SIG-M5 (cell line): ENCODE data around the gene ACKR3.

Experiments used
- DNase-seq: peaks from one replicate; lab custom pipeline; 2025; lab: John Stamatoyannopoulos, UW

The ACKR3 gene

GRCh38 chr2:236569573-236569973 is at the start of gene ACKR3:
Gene ACKR3 (plus strand): TSS chr2:236569825. CDS start chr2:236580466, 10,641 bp downstream.
- DNase-seq, result peak; percentile 16

DNA sequence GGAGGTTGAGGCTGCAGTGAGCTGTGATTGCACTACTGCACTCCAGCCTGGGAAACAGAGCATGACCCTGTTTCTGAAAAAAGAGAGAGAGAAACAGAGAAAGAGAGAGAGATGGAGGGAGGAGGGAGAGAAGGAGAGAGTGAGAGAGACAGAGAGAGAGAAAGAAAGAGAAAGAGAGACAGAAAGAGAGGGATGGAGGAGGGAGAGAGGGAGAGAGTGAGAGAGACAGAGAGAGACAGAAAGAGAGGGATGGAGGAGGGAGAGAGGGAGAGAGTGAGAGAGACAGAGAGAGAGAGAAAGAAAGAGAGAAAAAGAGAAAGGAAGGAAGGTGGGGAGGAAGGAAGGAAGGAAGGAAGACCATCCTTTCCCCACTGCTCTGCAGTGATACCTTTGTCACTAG is 48.1 kb upstream of the ACKR3 start:
- DNase-seq, result no peak

DNA sequence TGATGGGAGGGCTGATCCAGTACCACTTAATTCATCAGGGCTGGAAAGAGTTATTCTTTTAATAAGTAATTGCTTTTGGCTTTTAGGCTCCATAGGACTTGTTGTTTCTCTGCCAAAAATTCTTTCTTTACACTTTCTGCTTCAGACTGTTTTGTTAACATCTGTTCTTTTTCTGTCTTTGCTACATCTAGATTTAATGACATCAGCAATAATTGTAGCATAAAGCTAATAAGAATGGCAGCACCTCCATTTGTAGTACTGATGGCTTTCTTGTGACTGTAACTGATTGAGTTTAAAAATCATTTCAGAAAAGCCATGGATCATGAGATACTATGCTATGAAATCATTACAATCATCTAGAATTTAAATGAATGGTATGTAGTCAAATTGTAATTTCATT is 46.4 kb upstream of the ACKR3 start:
- DNase-seq, result no peak

GRCh38 chr2:236525411-236525997 is 44.1 kb upstream of the ACKR3 start:
- no peak for DNase-seq

DNA sequence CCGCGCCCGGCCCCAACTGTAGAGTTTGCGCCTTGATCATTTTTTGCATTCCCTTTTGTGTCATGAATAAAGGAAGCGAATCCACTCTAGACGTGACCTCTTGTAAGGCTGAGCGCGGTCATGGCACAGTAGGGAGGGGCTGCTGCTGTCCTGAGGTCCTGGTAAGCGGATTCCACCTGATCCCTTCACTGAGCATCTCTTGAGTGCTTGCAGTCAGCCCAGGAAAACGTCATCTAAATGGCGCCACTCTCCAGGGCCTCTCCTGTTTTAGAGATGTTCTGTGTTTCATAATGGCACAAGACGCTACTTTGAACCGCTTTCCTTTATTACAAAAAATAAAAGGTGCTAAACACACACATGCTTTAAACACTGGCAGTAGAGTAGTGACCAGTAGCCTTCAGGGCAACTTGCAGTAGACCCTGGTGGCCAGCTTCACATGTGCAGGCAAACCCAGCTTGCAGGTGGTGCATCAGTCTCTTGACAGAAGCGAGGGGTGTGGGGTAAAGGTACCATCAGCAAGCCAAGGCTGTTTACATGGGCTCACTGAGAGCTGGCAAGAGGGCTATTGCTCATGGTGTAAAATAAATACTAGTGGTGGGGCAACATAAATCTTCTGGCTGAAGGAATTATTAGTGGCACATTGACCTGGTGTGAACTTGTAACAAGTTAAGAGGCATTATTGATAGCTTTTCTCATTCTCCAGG is 43.0 kb upstream of the ACKR3 start:
- no peak for DNase-seq

DNA sequence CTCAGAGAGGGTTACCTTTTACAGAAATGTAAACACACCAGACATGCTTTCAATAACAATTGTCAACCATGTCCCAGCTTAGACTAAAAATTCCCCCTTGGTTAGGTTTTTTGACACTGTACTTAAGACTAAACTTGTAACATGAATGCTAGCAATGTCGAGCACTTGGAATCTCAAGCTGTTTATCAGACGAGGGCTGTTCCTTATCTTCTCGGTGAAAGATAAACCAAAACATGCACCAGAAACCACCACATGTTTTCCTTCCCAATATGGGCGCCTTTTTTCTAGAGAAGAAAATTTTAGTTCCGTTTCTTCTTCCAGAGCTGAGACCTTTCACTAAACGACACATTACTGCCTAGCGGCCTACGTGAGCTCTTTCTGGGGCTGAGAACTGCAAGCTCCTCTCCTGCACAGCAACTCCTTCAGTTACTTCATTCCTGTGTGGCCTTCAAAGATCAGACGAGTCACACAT is 42.4 kb upstream of the ACKR3 start:
- DNase-seq, result no peak

DNA sequence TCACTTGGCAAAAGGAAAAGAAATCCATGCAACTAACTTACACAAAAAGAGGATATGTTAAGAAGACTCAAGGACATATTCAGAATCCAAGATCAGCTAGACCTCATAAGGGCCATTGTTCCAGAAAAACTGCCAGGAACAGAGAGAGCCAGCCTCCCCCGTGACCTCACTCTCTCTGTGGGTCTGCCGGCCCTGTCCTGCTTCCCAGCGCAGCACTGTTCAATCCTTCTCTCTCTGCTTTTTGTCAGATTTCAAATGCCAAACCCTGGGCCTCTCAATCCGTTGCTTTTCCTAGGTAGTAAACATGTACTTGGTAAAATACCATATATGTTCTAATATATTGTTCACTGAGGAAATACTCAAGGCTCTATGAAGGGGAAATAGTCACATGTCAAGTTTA is 40.0 kb upstream of the ACKR3 start:
- no peak for DNase-seq

DNA sequence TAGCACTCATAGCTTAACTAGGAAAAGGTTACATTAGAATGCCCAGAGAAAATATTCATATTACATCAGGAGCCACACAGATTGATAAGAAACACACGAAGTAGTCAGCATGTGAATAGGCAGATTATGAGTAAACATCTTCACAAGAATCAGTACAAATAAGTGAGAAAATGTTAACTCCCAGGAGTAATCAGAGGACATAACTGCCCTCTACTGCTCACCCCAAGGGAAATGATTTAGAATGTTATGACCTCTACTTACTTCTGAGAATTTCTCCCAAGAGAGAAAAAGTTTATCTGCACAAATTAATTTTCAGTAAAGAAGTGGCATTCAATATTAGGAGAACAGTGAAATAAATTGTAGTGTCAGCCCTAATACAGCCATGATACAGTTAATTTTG is 39.1 kb upstream of the ACKR3 start:
- DNase-seq, result no peak

GRCh38 chr2:236531195-236531594 is 38.4 kb upstream of the ACKR3 start:
- DNase-seq, result no peak

GRCh38 chr2:236531996-236532395 is 37.6 kb upstream of the ACKR3 start:
- DNase-seq, result no peak

- DNase-seq, result no peak
These were observed 36.3 kb upstream of the ACKR3 start for GRCh38 chr2:236533343-236533742.

DNA sequence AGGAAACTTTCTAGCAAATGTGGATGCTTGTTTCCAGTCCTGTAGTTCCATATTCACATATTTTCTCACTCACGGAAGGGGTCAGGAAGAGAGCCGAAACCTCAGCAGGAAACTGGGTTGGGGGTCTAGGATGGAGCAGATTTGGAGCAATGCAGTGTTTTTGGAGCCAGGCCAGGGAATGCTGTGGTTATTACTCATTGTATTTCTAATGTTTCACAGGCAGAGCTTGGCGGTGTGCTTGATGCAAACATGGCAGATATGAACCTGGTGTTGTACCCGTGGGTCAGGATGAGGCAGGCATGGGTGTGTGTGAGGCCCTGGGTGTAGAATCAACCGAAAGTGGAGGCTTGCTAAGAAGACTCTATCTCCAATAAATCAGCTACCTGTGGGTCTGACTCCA is 34.6 kb upstream of the ACKR3 start:
- DNase-seq, result no peak

GRCh38 chr2:236536727-236537398 is 32.8 kb upstream of the ACKR3 start:
- DNase-seq, result no peak

DNA sequence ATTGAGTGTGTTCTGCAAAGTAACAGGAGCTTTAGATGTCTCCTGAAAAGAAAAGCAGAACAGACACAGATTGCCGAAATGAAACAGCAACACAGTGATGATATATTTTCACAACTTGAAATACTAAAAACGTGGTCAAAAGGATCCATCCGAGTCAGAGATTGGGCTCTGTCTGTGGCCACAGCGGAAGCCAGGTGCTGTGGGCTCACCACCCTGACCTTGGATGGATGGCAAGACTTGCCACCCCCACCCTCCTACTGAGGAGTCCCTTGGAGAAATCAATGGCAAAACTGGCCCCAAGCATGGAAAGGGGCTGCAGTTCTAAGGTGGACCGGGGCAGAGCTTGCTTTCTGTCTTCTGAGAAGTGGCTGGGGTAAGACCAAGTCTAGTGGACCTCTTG is 31.4 kb upstream of the ACKR3 start:
- no peak for DNase-seq

DNA sequence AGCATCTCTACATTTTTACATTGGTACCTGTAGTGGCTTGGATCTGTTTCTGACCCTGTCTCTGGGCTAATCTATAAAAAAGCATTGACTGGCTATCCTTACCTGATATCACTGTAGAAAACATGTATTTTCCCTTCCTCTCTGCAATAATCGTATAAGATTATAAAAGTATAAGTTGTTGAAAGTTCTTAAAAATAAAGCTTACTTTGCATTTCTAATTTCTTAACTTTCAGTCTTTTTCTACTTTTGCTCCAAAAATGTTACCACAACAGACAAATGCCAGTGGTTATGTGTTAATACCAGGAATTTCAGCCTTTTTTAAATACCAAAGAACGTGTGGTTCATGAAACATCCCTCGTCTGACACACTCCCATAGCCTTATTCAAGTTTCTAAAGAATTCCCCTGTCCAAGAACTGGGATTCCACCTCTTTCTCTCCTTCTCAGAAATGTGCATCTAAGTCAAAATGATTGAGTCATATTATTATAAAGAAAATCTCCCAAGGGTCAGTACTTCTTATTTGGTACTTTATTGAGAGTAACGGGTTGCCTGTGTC is 28.5 kb upstream of the ACKR3 start:
- DNase-seq, result no peak

GRCh38 chr2:236544362-236544761 is 25.3 kb upstream of the ACKR3 start:
- DNase-seq, result no peak

- no peak for DNase-seq
These were observed 24.4 kb upstream of the ACKR3 start for GRCh38 chr2:236545248-236545658.

GRCh38 chr2:236545814-236546480 is 23.7 kb upstream of the ACKR3 start:
- DNase-seq, result peak; percentile 13

DNA sequence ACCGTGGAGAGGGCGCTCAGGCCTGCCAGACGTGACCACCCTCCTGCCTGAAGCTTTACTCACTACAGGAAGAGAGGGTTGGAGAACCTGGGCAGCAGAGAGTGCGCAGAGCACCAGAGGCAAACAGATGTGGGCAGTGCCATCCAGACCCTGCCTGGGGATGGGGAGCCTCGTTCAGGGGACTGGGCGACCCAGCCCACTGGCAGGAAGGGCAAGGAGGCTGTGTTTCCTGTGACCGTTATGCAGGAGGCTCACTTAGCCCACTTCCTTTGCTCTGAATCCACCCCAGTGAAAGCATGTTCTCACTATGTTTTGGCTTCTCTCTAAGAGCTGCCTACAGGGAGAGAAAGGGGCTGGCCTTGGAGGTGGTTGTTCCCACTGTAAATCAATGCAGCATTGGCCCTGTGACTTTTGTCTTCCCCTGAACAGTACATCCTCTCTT is 23.0 kb upstream of the ACKR3 start:
- no peak for DNase-seq

GRCh38 chr2:236547725-236548124 is 21.9 kb upstream of the ACKR3 start:
- no peak for DNase-seq

GRCh38 chr2:236548179-236548921 is 21.3 kb upstream of the ACKR3 start:
- DNase-seq, result no peak

GRCh38 chr2:236549165-236549564 is 20.5 kb upstream of the ACKR3 start:
- DNase-seq, result no peak
